ENCODE data around the gene TPRG1. TPM values are rescaled to one million over a fixed set of nuclear protein-coding genes. Genes with fewer than 3 reads are reported as not detected.
A peak's percentile ranks its signal among the peaks of the same experiment; 100 is the strongest.

Gene TPRG1
- total RNA-seq, 4 donors from 2014 or later: 18.9 to 46.2 (median 36.9) TPM

- WGBS, 2 donors: 73 to 76% methylated on average over 1 of the region's 1 CpG
- intact Hi-C loops (cut with DNase I; ENCODE audit: low total_unique reads): no loop called here
- TF ChIP-seq, protein P1, sequence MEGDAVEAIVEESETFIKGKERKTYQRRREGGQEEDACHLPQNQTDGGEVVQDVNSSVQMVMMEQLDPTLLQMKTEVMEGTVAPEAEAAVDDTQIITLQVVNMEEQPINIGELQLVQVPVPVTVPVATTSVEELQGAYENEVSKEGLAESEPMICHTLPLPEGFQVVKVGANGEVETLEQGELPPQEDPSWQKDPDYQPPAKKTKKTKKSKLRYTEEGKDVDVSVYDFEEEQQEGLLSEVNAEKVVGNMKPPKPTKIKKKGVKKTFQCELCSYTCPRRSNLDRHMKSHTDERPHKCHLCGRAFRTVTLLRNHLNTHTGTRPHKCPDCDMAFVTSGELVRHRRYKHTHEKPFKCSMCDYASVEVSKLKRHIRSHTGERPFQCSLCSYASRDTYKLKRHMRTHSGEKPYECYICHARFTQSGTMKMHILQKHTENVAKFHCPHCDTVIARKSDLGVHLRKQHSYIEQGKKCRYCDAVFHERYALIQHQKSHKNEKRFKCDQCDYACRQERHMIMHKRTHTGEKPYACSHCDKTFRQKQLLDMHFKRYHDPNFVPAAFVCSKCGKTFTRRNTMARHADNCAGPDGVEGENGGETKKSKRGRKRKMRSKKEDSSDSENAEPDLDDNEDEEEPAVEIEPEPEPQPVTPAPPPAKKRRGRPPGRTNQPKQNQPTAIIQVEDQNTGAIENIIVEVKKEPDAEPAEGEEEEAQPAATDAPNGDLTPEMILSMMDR (IDR thresholded peaks at IDR 0.05): no peak
- TF ChIP-seq POLR2A (IDR thresholded peaks at IDR 0.05): no peak
- no peak overlapping the region for H3K4me3 ChIP-seq (ENCODE audit: low read depth, poor library complexity, severe bottlenecking)
- DNase-seq (ENCODE audit: low spot score in 2 of 2): no peak
Measured at GRCh38 chr3:189143321-189143720, 28.4 kb upstream of the TPRG1 start.

- intact Hi-C loops (cut with DNase I; ENCODE audit: low total_unique reads): no loop called here
- no peak for DNase-seq (ENCODE audit: low spot score in 2 of 2)
- no peak overlapping the region for H3K4me3 ChIP-seq (ENCODE audit: low read depth, poor library complexity, severe bottlenecking)
- 71 to 85% methylated on average over 3 of the region's 3 CpGs for WGBS, 2 donors
- no peak for TF ChIP-seq POLR2A (IDR thresholded peaks at IDR 0.05)
- TF ChIP-seq, protein P1 (IDR thresholded peaks at IDR 0.05): no peak
Measured at GRCh38 chr3:189143771-189144170, 28.0 kb upstream of the TPRG1 start.

GRCh38 chr3:189144645-189145044 lies 27.1 kb upstream of the TPRG1 start:
- intact Hi-C loops (cut with DNase I; ENCODE audit: low total_unique reads): loop anchor here (5.0 kb wide), 1 partner anchor 1407 kb away; no protein-coding TSS in a partner anchor
- DNase-seq (ENCODE audit: low spot score in 2 of 2): peak in 1 of 2 donors; percentile 31
- 24 to 39% methylated on average over 5 of the region's 5 CpGs for WGBS, 2 donors
- TF ChIP-seq, protein P1 (IDR thresholded peaks at IDR 0.05): no peak
- TF ChIP-seq POLR2A (IDR thresholded peaks at IDR 0.05): no peak
- H3K4me3 ChIP-seq (ENCODE audit: low read depth, poor library complexity, severe bottlenecking): no peak overlapping the region

GRCh38 chr3:189146848-189147247 lies 24.9 kb upstream of the TPRG1 start:
- intact Hi-C loops (cut with DNase I; ENCODE audit: low total_unique reads): loop anchor here (5.0 kb wide), 1 partner anchor 1410 kb away; no protein-coding TSS in a partner anchor
- 59 to 71% methylated on average over 2 of the region's 2 CpGs for WGBS, 2 donors
- no peak overlapping the region for H3K4me3 ChIP-seq (ENCODE audit: low read depth, poor library complexity, severe bottlenecking)
- DNase-seq (ENCODE audit: low spot score in 2 of 2): no peak
- no peak for TF ChIP-seq POLR2A (IDR thresholded peaks at IDR 0.05)
- TF ChIP-seq, protein P1 (IDR thresholded peaks at IDR 0.05): no peak

GRCh38 chr3:189148081-189148507 lies 23.7 kb upstream of the TPRG1 start:
- TF ChIP-seq POLR2A (IDR thresholded peaks at IDR 0.05): no peak
- TF ChIP-seq, protein P1 (IDR thresholded peaks at IDR 0.05): peak in 1 of 3 donors; percentile 29
- intact Hi-C loops (cut with DNase I; ENCODE audit: low total_unique reads): loop anchor here (5.0 kb wide), 1 partner anchor 1411 kb away; no protein-coding TSS in a partner anchor
- 29 to 30% methylated on average over 6 of the region's 6 CpGs for WGBS, 2 donors
- no peak overlapping the region for H3K4me3 ChIP-seq (ENCODE audit: low read depth, poor library complexity, severe bottlenecking)
- peak; percentile 69 to 90 for DNase-seq (ENCODE audit: low spot score in 2 of 2)

DNA sequence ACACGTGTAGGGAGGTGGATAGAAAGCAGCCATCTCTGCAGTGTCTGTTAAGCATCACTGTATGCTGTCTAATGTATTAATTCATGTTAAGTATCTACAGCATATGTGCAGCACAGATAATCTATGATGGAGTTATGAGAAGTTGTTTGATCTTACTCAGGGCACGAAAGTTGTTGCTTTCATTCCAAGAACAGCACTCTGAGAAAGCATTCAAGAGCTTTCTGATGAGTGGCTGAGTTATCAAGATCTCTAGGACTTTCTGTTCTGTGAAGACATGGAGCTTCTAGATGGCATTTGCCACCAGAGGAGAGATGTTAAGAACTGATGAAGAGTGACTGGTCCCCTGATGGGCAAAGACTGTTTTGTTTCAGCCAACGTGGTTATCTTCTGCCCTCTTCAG lies 22.6 kb upstream of the TPRG1 start:
- intact Hi-C loops (cut with DNase I; ENCODE audit: low total_unique reads): loop anchor here (5.0 kb wide), 1 partner anchor 1412 kb away; no protein-coding TSS in a partner anchor
- DNase-seq (ENCODE audit: low spot score in 2 of 2): no peak
- H3K4me3 ChIP-seq (ENCODE audit: low read depth, poor library complexity, severe bottlenecking): no peak overlapping the region
- TF ChIP-seq, protein P1 (IDR thresholded peaks at IDR 0.05): no peak
- no peak for TF ChIP-seq POLR2A (IDR thresholded peaks at IDR 0.05)
- WGBS, 2 donors: 69 to 70% methylated on average over 3 of the region's 3 CpGs

Data from lower leg skin (tissue), 4 donors.